ENCODE measurements around the gene VGLL4. TPM values are rescaled to one million over a fixed set of nuclear protein-coding genes. Genes with fewer than 3 reads are reported as not detected.

The VGLL4 gene
- total RNA-seq, 1 experiment from 2014 or later, result 41.2 TPM

- Histone ChIP-seq H3K9me3 (ENCODE audit: low read depth, low read length, poor library complexity, severe bottlenecking) (no peaks in the 10 kb centered on the region), H3K4me3 (ENCODE audit: low read depth, low read length, poor library complexity, severe bottlenecking) (no peak overlapping the region), H3K27me3 (replicated peaks; ENCODE audit: insufficient read depth, low read depth, low read length, poor library complexity) (no peaks in the 10 kb centered on the region), H3K36me3 (ENCODE audit: insufficient read depth, low read length, poor library complexity, severe bottlenecking) (no peaks in the 10 kb centered on the region), H3K4me1 (ENCODE audit: insufficient read depth, low read length, poor library complexity, severe bottlenecking) (peaks cover 64% of the 10 kb centered on the region), H3K27ac (ENCODE audit: low read depth, low read length, poor library complexity, severe bottlenecking) (no peak overlapping the region)
- ChIA-PET POLR2A (ENCODE audit: low non-redundant PET) (no interaction called here), CTCF (no interaction called here)
- BruUV-seq (replicated peaks), result no TSS peak
- no peak for DNase-seq (ENCODE audit: low spot score)
- TF ChIP-seq EZH2 (IDR thresholded peaks at IDR 0.05; ENCODE audit: borderline replicate concordance, low read depth, low read length, poor library complexity, severe bottlenecking) (no peak), CTCF (conservative IDR thresholded peaks at IDR 0.05; ENCODE audit: low read depth, low read length) (no peak)
- intact Hi-C loops (cut with micrococcal nuclease; ENCODE audit: unreplicated experiment), result no loop called here
These were observed 32.3 kb downstream of the VGLL4 start for GRCh38 chr3:11611341-11611799.

- Histone ChIP-seq H3K27ac (ENCODE audit: low read depth, low read length, poor library complexity, severe bottlenecking) (no peak overlapping the region), H3K36me3 (ENCODE audit: insufficient read depth, low read length, poor library complexity, severe bottlenecking) (no peaks in the 10 kb centered on the region), H3K4me3 (ENCODE audit: low read depth, low read length, poor library complexity, severe bottlenecking) (no peak overlapping the region), H3K27me3 (replicated peaks; ENCODE audit: insufficient read depth, low read depth, low read length, poor library complexity) (no peaks in the 10 kb centered on the region), H3K4me1 (ENCODE audit: insufficient read depth, low read length, poor library complexity, severe bottlenecking) (peaks cover 60% of the 10 kb centered on the region), H3K9me3 (ENCODE audit: low read depth, low read length, poor library complexity, severe bottlenecking) (no peaks in the 10 kb centered on the region)
- DNase-seq (ENCODE audit: low spot score), result no peak
- no TSS peak for BruUV-seq (replicated peaks)
- TF ChIP-seq CTCF (conservative IDR thresholded peaks at IDR 0.05; ENCODE audit: low read depth, low read length) (no peak), EZH2 (IDR thresholded peaks at IDR 0.05; ENCODE audit: borderline replicate concordance, low read depth, low read length, poor library complexity, severe bottlenecking) (no peak)
- ChIA-PET CTCF (no interaction called here), POLR2A (ENCODE audit: low non-redundant PET) (no interaction called here)
- intact Hi-C loops (cut with micrococcal nuclease; ENCODE audit: unreplicated experiment), result no loop called here
These were observed 32.9 kb downstream of the VGLL4 start for GRCh38 chr3:11610700-11611275.

- Histone ChIP-seq H3K4me1 (ENCODE audit: insufficient read depth, low read length, poor library complexity, severe bottlenecking) (peaks cover 60% of the 10 kb centered on the region), H3K4me3 (ENCODE audit: low read depth, low read length, poor library complexity, severe bottlenecking) (no peak overlapping the region), H3K27ac (ENCODE audit: low read depth, low read length, poor library complexity, severe bottlenecking) (no peak overlapping the region), H3K27me3 (replicated peaks; ENCODE audit: insufficient read depth, low read depth, low read length, poor library complexity) (no peaks in the 10 kb centered on the region), H3K36me3 (ENCODE audit: insufficient read depth, low read length, poor library complexity, severe bottlenecking) (no peaks in the 10 kb centered on the region), H3K9me3 (ENCODE audit: low read depth, low read length, poor library complexity, severe bottlenecking) (no peaks in the 10 kb centered on the region)
- no peak for TF ChIP-seq CTCF (conservative IDR thresholded peaks at IDR 0.05; ENCODE audit: low read depth, low read length)
- TF ChIP-seq EZH2 (IDR thresholded peaks at IDR 0.05; ENCODE audit: borderline replicate concordance, low read depth, low read length, poor library complexity, severe bottlenecking), result no peak
- no peak for DNase-seq (ENCODE audit: low spot score)
- BruUV-seq (replicated peaks), result no TSS peak
- intact Hi-C loops (cut with micrococcal nuclease; ENCODE audit: unreplicated experiment), result no loop called here
- CTCF ChIA-PET, result no interaction called here
- POLR2A ChIA-PET (ENCODE audit: low non-redundant PET), result no interaction called here
These were observed 33.6 kb downstream of the VGLL4 start for GRCh38 chr3:11610044-11610671.
